ENCODE measurements around the gene ZDHHC3. TPM values are rescaled to one million over a fixed set of nuclear protein-coding genes. Genes with fewer than 3 reads are reported as not detected.

ZDHHC3 gene
- total RNA-seq, 2 donors from 2014 or later = 63.7 to 69.7 TPM

DNA sequence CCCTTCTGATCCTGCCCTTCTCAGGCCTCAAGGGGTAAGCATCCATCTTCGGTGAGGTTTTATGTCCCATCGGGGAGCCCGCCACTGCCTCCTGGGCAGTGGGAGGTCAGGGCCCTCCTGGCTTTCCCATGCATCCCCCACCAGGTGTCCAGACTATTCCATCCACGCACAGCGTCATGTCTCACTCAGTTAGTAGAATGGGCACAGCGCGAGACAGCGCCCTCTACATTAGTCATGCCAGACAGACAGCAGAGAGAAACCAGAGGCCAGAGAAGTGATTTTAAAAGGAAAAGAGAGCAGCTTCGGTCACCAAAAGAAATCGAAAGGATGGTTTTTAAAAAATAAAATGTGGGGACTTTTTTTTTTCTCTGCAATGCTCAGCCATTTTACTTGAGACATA, 49.8 kb downstream of the ZDHHC3 start:
- Mint-ChIP-seq H3K36me3 (ENCODE audit: low read depth) (peaks cover 40% of the 10 kb centered on the region), H3K4me3 (no peak overlapping the region), H3K4me1 (no peaks in the 10 kb centered on the region), H3K9me3 (no peaks in the 10 kb centered on the region), H3K27me3 (ENCODE audit: insufficient read depth) (no peaks in the 10 kb centered on the region), H3K27ac (no peak overlapping the region)
- WGBS, 2 experiments (ENCODE audit: insufficient coverage in 1 of 2, insufficient read length in 1 of 2) = 96 to 99% methylated on average over 8 to 10 of the region's 10 CpGs
- Histone ChIP-seq H3K27me3 (ENCODE audit: control insufficient read depth, insufficient read depth, low read length, poor library complexity, severe bottlenecking) (no peaks in the 10 kb centered on the region), H3K9me3 (ENCODE audit: control insufficient read depth, low read length) (no peaks in the 10 kb centered on the region), H3K4me3 (ENCODE audit: low read length) (no peak overlapping the region), H3K36me3 (ENCODE audit: control insufficient read depth, insufficient read depth, low read length) (peaks cover 47% of the 10 kb centered on the region), H3K27ac (ENCODE audit: low read depth, low read length) (no peak overlapping the region), H3K9ac (ENCODE audit: extremely low read depth, low read length, poor library complexity, severe bottlenecking) (no peak overlapping the region), H3K4me1 (ENCODE audit: control insufficient read depth, insufficient read depth, low read length) (no peaks in the 10 kb centered on the region)
- DNase-seq = peak; percentile 58
- TF ChIP-seq, protein P1, sequence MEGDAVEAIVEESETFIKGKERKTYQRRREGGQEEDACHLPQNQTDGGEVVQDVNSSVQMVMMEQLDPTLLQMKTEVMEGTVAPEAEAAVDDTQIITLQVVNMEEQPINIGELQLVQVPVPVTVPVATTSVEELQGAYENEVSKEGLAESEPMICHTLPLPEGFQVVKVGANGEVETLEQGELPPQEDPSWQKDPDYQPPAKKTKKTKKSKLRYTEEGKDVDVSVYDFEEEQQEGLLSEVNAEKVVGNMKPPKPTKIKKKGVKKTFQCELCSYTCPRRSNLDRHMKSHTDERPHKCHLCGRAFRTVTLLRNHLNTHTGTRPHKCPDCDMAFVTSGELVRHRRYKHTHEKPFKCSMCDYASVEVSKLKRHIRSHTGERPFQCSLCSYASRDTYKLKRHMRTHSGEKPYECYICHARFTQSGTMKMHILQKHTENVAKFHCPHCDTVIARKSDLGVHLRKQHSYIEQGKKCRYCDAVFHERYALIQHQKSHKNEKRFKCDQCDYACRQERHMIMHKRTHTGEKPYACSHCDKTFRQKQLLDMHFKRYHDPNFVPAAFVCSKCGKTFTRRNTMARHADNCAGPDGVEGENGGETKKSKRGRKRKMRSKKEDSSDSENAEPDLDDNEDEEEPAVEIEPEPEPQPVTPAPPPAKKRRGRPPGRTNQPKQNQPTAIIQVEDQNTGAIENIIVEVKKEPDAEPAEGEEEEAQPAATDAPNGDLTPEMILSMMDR (conservative IDR thresholded peaks at IDR 0.05) = peak; percentile 52

DNA sequence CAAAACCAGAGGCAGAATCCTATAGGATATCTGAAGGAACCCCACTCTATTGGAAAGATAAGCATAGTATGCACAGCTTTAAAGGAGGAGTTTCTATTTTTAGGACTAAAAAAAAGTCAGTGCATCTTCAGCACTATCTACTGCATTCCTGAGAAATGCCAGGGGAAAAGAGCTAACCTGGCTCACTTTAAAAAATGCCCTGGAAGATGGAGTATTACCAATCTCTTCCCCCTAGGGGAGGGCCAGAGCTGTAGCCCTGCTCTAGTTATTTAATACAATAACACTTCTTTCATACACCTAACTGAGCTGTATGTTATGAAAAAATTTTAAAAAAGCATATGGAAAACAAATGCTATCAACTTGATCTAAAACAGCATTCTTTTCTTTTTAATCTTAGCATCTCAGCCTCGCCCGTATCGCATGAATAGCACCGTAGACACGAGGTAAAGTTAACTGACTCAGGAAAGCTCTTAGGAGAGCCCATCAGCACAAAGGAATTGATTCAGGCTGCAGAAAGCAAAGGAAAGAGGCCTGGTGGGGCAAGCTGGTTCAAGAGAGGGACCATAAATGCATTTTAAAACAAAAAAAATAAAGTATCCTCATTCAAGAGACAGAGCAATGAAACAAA, 51.4 kb downstream of the ZDHHC3 start:
- TF ChIP-seq, protein P1 (conservative IDR thresholded peaks at IDR 0.05) = no peak
- WGBS, 2 experiments (ENCODE audit: insufficient coverage in 1 of 2, insufficient read length in 1 of 2) = 98% methylated on average over 5 of the region's 5 CpGs
- Histone ChIP-seq H3K27me3 (ENCODE audit: control insufficient read depth, insufficient read depth, low read length, poor library complexity, severe bottlenecking) (no peaks in the 10 kb centered on the region), H3K9me3 (ENCODE audit: control insufficient read depth, low read length) (no peaks in the 10 kb centered on the region), H3K9ac (ENCODE audit: extremely low read depth, low read length, poor library complexity, severe bottlenecking) (no peak overlapping the region), H3K36me3 (ENCODE audit: control insufficient read depth, insufficient read depth, low read length) (peaks cover 32% of the 10 kb centered on the region), H3K4me1 (ENCODE audit: control insufficient read depth, insufficient read depth, low read length) (no peaks in the 10 kb centered on the region), H3K4me3 (ENCODE audit: low read length) (no peak overlapping the region), H3K27ac (ENCODE audit: low read depth, low read length) (no peak overlapping the region)
- Mint-ChIP-seq H3K4me1 (no peaks in the 10 kb centered on the region), H3K27me3 (ENCODE audit: insufficient read depth) (no peaks in the 10 kb centered on the region), H3K4me3 (no peak overlapping the region), H3K9me3 (no peaks in the 10 kb centered on the region), H3K27ac (no peak overlapping the region), H3K36me3 (ENCODE audit: low read depth) (peaks cover 37% of the 10 kb centered on the region)
- no peak for DNase-seq

DNA sequence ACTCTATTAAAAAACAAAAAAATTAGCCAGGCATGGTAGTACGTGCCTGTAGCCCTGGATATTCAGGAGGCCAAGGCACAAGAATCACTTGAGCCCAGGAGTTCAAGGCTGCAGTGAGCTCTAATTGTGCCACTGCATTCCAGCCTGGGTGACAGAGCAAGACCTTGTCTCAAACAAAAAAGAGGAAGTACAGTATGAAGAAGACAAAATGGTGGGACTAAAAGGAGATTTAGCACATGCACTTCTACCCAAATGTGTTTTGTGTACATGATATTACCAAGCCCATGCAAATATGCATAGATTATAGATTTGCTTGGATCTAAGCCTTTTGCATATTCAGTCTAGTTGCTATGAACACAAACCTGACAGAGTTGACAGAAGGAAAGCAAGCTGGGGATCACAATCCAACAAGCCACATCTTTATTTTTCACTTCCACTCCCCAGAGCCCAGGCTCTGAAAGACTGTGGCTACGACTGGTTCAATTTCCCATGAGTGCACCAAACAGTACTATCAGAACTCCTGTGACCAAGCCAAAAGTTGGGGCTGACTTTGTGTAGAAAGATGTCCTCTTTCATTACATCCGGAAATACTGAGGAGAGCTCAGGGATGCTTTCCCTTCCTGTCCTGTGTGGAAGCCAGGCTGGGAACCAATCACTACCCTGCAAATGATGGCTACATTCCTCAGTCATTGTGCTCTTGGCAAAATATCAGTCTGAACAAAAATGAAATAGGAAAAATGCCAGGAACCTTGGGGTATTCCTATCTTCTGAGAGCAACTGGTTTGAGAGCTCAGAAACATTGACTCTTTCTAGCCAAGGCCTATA, 52.1 kb downstream of the ZDHHC3 start:
- Histone ChIP-seq H3K36me3 (ENCODE audit: control insufficient read depth, insufficient read depth, low read length) (peaks cover 25% of the 10 kb centered on the region), H3K9ac (ENCODE audit: extremely low read depth, low read length, poor library complexity, severe bottlenecking) (no peak overlapping the region), H3K4me3 (ENCODE audit: low read length) (no peak overlapping the region), H3K9me3 (ENCODE audit: control insufficient read depth, low read length) (no peaks in the 10 kb centered on the region), H3K27ac (ENCODE audit: low read depth, low read length) (no peak overlapping the region), H3K27me3 (ENCODE audit: control insufficient read depth, insufficient read depth, low read length, poor library complexity, severe bottlenecking) (no peaks in the 10 kb centered on the region), H3K4me1 (ENCODE audit: control insufficient read depth, insufficient read depth, low read length) (no peaks in the 10 kb centered on the region)
- no peak for DNase-seq
- Mint-ChIP-seq H3K27ac (no peak overlapping the region), H3K4me1 (no peaks in the 10 kb centered on the region), H3K36me3 (ENCODE audit: low read depth) (peaks cover 33% of the 10 kb centered on the region), H3K4me3 (no peak overlapping the region), H3K27me3 (ENCODE audit: insufficient read depth) (no peaks in the 10 kb centered on the region), H3K9me3 (no peaks in the 10 kb centered on the region)
- 94 to 95% methylated on average over 2 to 3 of the region's 3 CpGs for WGBS, 2 experiments (ENCODE audit: insufficient coverage in 1 of 2, insufficient read length in 1 of 2)
- TF ChIP-seq, protein P1 (conservative IDR thresholded peaks at IDR 0.05) = no peak

Measured in endodermal cell (in vitro differentiated cells).